ENCODE measurements around the gene MMS19.
"Not testable (repeated sequence)": the region's sequence is repeated elsewhere in the genome, so short reads cannot be mapped to it uniquely, and the experiment has no call there.

MMS19 gene

DNA sequence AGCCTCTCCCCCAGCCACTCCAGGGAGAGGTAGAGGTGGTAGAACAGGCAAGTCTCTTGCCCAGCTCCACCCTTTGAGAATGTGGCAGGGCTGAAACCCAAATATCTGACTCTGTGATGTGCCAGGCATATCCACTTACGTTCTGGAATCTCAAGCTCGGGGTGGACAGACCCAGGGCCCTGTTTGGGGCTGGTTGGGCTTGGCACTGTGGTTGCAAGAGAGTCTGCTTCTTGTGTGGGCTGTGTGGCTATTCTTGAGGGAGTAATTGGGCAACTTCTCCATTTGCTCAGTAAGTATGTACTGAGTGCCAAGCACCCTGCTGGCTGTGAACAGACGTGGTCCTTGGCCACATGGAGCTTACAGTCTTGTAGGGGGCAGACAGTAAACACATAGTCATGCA lies 5.2 kb upstream of the MMS19 start:
- no peak for DNase-seq (ENCODE audit: low read depth)

DNA sequence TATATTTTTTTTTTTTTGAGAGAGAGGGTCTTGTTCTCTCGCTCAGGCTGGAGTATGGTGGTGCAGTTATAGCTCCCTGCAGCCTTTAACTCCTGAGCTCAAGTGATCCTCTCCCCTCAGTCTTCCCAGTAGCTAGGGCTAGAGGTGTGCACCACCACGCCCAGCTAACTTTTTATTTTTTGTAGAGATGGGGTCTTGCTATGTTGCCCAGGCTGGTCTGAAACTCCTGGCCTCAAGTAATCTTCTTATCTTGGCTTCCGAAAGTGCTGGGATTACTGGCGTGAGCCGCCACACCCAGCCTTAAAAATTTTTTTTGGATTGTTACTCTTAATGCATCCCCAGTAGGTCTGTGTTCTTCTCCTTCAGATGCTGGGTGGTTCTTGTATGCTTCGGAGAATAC lies 4.7 kb upstream of the MMS19 start:
- DNase-seq (ENCODE audit: low read depth), result no peak

DNA sequence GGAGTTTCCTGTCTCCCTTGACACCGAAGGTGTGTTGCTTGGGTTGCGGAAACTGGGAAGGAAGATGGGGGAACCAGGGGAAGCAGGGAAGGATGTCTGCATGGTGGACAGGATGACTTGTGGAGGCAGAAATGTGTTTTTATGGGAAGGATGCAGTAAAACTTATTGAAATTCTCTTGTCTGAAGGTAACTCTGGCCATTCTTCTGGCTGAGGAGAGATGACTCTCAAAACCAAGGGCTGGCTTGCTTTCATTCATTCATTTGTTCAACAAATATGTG lies 2.0 kb upstream of the MMS19 start:
- no peak for DNase-seq (ENCODE audit: low read depth)

DNA sequence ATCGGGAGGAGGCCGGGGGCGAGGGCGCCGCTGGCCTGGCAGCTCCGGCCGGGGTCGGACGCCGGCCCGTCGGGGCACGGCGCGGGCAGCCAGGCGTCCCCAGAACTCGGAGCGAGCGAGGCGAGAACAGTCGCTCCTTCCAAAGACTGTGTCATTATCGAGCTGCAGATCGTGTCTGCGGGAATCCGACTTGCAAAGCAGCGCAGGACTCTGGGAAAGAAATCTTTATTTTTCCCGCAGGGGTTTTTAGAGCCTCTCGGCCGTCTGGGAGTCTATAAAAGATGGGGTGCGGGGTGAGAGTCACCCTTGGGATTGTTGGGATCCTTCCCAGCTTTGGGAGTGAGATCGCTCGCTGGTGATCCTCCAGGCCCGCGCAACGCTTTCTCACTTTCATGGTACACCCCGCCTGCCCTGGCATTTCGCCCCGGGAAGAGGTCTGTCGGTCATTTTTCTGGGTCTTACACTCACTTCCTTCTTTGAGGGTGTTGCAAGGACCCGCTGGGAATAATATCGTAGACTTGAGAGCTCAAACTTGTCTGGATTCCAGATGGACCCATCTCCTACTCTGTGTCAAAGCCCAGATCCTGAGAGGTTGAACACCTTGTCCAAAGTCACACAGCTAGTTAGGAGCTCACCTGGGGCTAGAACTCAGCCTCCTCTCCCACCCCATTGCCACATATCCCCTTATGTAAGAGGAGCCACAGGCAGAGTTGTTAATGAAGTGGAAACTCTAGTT lies 1.5 kb upstream of the MMS19 start:
- DNase-seq (ENCODE audit: low read depth), result peak; percentile 75

GRCh38 chr10:97498841-97499560 lies 779 bp upstream of the MMS19 start, which contains the start of gene UBTD1:
Gene UBTD1 (plus strand): TSS chr10:97498924. CDS start chr10:97499204, 280 bp downstream.
- peak; percentile 72 for DNase-seq (ENCODE audit: low read depth)

GRCh38 chr10:97497572-97498075 lies 598 bp downstream of the MMS19 start:
- peak; percentile 92 for DNase-seq (ENCODE audit: low read depth)

DNA sequence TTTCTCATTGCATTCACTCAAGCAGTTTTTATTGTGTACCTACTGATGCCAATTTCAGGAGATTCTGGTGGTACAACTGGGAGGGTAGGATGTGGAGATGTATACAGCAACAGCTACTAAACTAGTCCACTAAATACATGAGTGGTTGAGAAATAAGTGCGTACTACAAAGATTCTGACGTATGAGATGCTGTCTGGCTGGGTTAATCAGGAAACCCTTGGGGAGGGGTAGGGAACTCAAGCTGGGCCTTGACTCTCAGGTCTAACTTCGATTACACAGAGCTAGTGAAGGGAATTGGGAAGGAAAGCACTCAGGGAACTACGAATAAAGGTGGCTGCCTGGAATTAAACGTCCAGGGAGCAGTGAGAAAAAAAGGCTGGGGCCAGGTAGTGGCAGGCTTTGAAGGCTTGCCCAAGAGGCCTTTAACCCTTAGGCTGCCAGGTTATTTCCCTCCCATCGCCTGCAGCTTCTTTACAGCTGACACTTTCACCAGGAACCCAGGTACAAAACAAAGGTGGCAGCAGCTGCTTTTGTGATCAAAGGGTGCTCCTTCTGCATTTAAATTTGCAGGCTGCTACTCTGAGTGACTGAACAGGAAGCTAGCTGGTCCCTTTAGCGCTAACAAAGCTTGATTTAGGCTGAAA lies 3.2 kb downstream of the MMS19 start:
- DNase-seq (ENCODE audit: low read depth), result no peak

DNA sequence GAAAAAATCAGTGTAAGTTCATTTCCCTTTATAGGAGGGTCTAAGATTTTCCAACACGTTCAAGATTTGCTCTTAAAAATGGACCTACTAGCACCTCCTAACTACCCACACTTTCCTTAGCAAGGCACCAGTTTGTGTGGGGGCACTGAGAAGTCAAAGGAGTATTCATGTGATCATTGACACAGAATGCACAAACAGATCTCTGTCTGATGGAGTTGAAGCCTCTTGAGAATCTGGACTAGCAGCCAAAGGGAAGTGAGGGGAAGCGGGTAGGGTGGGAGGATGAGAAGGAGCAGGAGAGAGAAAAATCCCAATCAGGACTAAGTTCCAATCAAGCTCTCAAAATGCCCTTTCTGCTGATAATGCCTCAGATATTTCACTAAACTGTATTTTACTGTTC lies 4.1 kb downstream of the MMS19 start:
- DNase-seq (ENCODE audit: low read depth), result no peak

- no peak for DNase-seq (ENCODE audit: low read depth)
These were observed 7.6 kb downstream of the MMS19 start for GRCh38 chr10:97490592-97490991.

GRCh38 chr10:97485647-97486281 lies 12.5 kb downstream of the MMS19 start:
- DNase-seq (ENCODE audit: low read depth), result no peak

DNA sequence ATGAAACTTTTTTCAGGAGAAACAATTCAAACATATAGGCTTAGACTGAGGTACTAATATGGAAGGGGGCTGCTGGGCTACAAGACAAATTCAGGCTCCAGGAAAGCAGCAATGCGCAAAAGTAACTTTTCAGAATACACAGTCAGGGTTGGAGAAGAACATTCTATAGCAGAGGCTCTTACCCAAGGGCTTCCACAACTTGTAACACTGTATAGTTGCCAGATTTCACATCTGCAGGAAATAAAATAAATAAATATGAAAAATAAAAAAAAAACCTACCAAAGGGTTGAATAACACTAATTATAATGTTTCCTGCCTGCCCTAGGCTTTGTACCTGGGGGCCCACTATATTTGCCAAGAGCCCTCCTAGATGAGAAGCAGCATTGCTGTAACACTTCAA lies 14.3 kb downstream of the MMS19 start:
- no peak for DNase-seq (ENCODE audit: low read depth)

DNA sequence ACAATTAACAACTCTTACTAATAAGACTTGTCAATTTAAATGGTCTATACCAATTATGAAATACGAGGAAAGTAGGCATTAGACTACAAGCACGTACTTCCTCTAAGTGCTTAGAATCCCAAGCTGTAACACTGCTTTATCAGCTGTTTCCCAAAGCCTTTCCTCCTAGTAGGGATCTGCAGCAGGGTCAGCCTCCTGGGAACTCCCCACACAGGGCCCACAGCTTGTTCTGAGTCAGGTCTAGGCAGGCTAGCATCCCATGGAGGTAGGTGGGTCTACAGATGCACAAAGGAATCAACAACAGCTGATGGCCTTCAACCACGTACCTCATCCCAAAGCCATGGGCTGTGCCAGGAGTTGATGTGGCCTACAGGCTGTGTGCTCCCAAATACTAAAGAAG lies 14.7 kb downstream of the MMS19 start:
- DNase-seq (ENCODE audit: low read depth), result no peak

GRCh38 chr10:97482381-97482780 lies 15.8 kb downstream of the MMS19 start:
- no peak for DNase-seq (ENCODE audit: low read depth)

DNA sequence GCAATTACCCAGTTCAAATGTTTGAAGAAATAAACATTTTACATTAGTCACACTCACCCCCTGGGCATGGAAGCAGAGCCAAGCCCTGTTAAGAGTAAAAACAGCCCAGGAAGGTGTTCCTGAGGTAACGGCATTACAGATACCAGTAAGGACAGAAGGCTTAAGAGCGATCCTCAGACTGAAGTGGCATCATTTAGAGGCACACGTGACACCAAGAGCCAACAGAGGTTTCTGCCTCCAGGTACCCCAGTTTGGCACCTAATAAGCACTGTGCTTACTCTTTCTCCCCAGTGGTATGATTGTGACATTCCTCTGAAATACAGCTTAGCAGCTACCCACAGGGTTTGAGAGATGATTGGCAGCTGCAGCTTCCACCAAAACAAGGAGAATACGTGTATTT lies 17.2 kb downstream of the MMS19 start:
- peak; percentile 71 for DNase-seq (ENCODE audit: low read depth)

GRCh38 chr10:97479939-97480338 lies 18.3 kb downstream of the MMS19 start:
- peak; percentile 28 for DNase-seq (ENCODE audit: low read depth)

- DNase-seq (ENCODE audit: low read depth), result peak; percentile 76
These were observed 18.8 kb downstream of the MMS19 start for GRCh38 chr10:97479410-97479809.

DNA sequence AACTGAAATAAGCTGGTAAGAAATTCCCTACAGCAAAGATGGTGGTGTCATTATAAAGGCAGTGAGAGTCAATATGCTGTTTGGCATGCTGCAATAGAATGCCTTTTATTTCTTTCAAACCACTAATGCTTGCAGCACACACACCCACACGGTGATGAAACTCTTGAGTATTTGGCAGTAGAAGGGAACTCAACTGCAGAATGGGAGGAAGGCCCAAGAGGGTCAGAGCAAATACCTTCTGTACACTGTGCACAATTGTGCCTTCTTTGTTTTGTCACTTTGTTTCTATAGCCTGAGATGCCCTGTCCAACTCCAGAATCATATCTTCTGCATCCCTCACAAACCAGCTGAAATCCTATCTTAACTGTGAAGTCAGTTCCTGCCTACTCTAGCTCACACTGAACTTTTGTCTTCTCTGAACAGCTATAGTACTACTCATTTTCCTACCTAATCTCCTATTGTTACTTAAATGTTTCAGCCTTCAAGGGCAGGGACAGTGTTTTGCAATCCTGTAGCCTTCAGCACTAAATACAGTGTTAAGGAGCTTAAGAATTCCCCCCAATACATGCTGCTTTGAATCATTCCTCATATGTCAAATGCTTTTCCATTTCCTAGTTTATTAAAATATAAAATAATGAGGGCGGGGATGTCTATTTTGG lies 22.2 kb downstream of the MMS19 start:
- no peak for DNase-seq (ENCODE audit: low read depth)

- no peak for DNase-seq (ENCODE audit: low read depth)
These were observed 23.3 kb downstream of the MMS19 start for GRCh38 chr10:97474918-97475317.

- DNase-seq (ENCODE audit: low read depth), result not testable (repeated sequence)
These were observed 29.4 kb downstream of the MMS19 start for GRCh38 chr10:97468781-97469180.

- no peak for DNase-seq (ENCODE audit: low read depth)
These were observed 30.1 kb downstream of the MMS19 start for GRCh38 chr10:97468162-97468561.

- DNase-seq (ENCODE audit: low read depth), result peak; percentile 71
These were observed 31.5 kb downstream of the MMS19 start for GRCh38 chr10:97466755-97467154.

- DNase-seq (ENCODE audit: low read depth), result no peak
These were observed 32.2 kb downstream of the MMS19 start for GRCh38 chr10:97465982-97466381.

All from ELR (cell line).